ENCODE measurements around the gene ATP1A2.

Gene ATP1A2

GRCh38 chr1:160115545-160116282, at the start of gene ATP1A2:
Gene ATP1A2 (plus strand): TSS chr1:160115759. CDS start chr1:160115862, 103 bp downstream.
- in situ Hi-C loops (cut with MboI; ENCODE audit: low pct_unique_long_range_greater_than_20kb, low sequenced_read_pairs) = no loop called here
- no peak for DNase-seq

- no peak for DNase-seq
- in situ Hi-C loops (cut with MboI; ENCODE audit: low pct_unique_long_range_greater_than_20kb, low sequenced_read_pairs) = no loop called here
These were observed 48.5 kb upstream of the ATP1A2 start for GRCh38 chr1:160066829-160067745.

DNA sequence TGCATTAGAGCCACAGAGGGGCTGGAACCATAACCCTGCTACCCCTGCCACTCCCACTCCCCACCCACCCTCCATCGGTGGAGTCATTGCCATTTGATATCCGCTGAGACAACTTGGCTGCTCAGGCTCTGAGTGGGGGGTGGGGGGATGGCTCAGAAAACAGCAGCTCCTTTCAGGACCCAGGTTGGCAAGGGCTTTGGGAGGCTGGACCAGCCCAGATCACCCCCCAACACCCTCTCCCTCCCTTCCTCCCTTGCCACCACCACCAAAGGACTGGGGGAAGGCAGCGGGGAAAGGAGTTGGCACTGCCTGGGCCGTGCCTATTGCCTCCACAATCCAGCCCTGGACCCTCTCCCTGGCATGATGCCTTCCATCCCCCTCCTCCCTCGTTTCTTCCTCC, 47.3 kb upstream of the ATP1A2 start:
- in situ Hi-C loops (cut with MboI; ENCODE audit: low pct_unique_long_range_greater_than_20kb, low sequenced_read_pairs) = no loop called here
- DNase-seq = no peak

GRCh38 chr1:160069460-160070231, 45.9 kb upstream of the ATP1A2 start, which contains the start of gene KCNJ10:
Gene KCNJ10 (minus strand): TSS chr1:160070160. CDS start chr1:160042532, 27,628 bp downstream.
- no peak for DNase-seq
- in situ Hi-C loops (cut with MboI; ENCODE audit: low pct_unique_long_range_greater_than_20kb, low sequenced_read_pairs) = no loop called here

GRCh38 chr1:160070243-160071163, 45.1 kb upstream of the ATP1A2 start:
- DNase-seq = peak; percentile 48

GRCh38 chr1:160071289-160071688, 44.3 kb upstream of the ATP1A2 start:
- in situ Hi-C loops (cut with MboI; ENCODE audit: low pct_unique_long_range_greater_than_20kb, low sequenced_read_pairs) = no loop called here
- no peak for DNase-seq

More at GRCh38 chr1:160070243-160071163, 45.1 kb upstream of the ATP1A2 start:
- in situ Hi-C loops (cut with MboI; ENCODE audit: low pct_unique_long_range_greater_than_20kb, low sequenced_read_pairs) = no loop called here

DNA sequence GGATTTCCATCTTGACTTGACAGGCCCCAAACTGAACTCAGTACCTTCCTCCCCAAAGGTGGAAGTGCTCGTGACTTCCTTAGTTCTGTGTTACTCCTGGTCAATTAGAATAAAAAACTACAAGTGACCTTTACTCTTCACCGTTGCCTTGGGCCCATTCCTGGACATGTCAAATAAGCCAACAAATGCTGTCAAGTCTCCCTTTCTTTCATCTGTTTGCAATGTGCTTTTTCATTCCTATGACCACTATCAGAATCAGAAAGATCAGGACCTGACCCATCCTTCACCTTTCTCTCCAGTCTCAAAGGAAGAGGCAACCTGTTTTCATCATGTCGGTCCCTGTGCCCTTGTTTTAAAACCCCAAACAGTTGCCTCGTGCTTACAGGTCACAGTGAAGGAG, 40.7 kb upstream of the ATP1A2 start:
- no peak for DNase-seq
- in situ Hi-C loops (cut with MboI; ENCODE audit: low pct_unique_long_range_greater_than_20kb, low sequenced_read_pairs) = no loop called here

- in situ Hi-C loops (cut with MboI; ENCODE audit: low pct_unique_long_range_greater_than_20kb, low sequenced_read_pairs) = no loop called here
These were observed 39.7 kb upstream of the ATP1A2 start for GRCh38 chr1:160075836-160076235.

GRCh38 chr1:160076295-160076694, 39.3 kb upstream of the ATP1A2 start:
- DNase-seq = no peak
- in situ Hi-C loops (cut with MboI; ENCODE audit: low pct_unique_long_range_greater_than_20kb, low sequenced_read_pairs) = no loop called here

More at GRCh38 chr1:160075836-160076235, 39.7 kb upstream of the ATP1A2 start:
- no peak for DNase-seq

GRCh38 chr1:160077486-160077885, 38.1 kb upstream of the ATP1A2 start:
- DNase-seq = no peak
- in situ Hi-C loops (cut with MboI; ENCODE audit: low pct_unique_long_range_greater_than_20kb, low sequenced_read_pairs) = no loop called here

- DNase-seq = peak; percentile 82
These were observed 36.9 kb upstream of the ATP1A2 start for GRCh38 chr1:160078512-160079195.

DNA sequence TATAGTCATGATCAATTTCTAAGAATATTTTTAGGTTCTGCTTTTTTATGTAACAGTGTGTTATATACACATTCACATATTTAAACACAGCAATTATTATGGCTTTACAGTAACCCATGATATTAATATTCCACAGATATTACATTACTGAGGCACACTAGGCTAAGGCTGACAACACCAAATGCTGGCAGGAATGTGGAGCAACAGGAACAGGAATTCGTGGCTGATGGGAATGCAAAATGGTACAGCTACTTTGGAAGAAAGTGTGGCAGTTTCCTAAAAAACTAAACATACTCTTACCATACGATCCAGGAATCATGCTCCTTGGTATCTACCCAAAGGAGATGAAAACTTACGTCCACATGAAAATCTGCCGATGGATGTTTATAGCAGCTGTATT, 36.1 kb upstream of the ATP1A2 start:
- DNase-seq = no peak
- in situ Hi-C loops (cut with MboI; ENCODE audit: low pct_unique_long_range_greater_than_20kb, low sequenced_read_pairs) = no loop called here

More at GRCh38 chr1:160078512-160079195, 36.9 kb upstream of the ATP1A2 start:
- in situ Hi-C loops (cut with MboI; ENCODE audit: low pct_unique_long_range_greater_than_20kb, low sequenced_read_pairs) = no loop called here

DNA sequence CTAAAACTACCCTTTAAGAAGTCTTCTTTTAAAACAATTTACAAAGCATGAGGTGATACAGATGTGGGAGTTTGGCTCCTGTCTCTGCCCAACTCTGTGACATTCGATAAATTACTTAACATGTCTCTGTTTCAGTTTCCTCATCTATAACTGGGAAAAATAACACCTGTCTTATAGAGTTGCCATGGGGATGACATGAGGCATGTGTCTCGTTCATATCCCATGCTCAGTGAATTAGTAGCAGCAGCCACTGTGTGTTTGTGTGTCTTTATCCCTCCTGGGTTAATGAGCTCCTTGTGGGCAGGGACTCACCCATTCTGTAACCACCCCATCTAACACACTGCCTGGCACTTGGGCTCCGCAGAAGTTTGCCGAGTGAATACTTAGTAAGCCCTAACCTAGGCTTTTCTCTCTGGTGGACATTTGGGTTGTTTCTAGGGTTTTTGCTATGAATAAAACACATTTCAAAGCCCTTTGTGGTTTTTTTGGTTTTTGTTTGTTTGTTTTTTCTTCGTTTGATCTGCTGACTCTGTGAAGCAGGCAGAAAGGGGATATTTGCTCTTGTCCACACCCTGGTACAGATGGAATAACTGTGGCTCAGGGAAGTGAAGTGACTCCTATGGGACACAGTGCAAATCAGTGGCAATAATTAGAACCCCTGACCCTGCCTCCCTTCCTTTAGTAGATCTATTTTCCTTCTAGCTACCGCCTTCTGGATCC, 35.0 kb upstream of the ATP1A2 start:
- in situ Hi-C loops (cut with MboI; ENCODE audit: low pct_unique_long_range_greater_than_20kb, low sequenced_read_pairs) = no loop called here
- no peak for DNase-seq

GRCh38 chr1:160081261-160081936, 34.2 kb upstream of the ATP1A2 start, which contains the start of gene KCNJ9:
Gene KCNJ9 (plus strand): TSS chr1:160081538. CDS start chr1:160084031, 2,493 bp downstream.
- DNase-seq = no peak
- in situ Hi-C loops (cut with MboI; ENCODE audit: low pct_unique_long_range_greater_than_20kb, low sequenced_read_pairs) = no loop called here

DNA sequence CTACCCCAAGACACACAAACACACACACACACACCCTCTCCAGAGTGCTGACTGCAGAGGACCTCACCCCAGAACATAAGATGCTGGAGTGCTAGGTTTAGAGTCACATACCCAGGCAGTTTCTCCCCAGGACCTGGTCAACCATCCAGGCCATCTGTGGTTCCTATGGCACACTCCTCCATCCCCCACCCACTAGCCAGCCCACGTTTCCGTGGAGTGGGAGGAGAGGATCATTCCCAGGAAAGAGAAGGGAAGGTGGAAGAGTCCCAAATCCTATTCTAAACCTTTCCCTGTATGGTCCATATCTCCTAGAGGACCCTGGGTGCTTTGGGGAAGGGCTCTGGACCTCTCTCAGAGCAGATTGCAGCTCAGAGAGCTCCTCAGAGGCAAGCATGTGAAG, 33.1 kb upstream of the ATP1A2 start:
- in situ Hi-C loops (cut with MboI; ENCODE audit: low pct_unique_long_range_greater_than_20kb, low sequenced_read_pairs) = no loop called here
- no peak for DNase-seq

DNA sequence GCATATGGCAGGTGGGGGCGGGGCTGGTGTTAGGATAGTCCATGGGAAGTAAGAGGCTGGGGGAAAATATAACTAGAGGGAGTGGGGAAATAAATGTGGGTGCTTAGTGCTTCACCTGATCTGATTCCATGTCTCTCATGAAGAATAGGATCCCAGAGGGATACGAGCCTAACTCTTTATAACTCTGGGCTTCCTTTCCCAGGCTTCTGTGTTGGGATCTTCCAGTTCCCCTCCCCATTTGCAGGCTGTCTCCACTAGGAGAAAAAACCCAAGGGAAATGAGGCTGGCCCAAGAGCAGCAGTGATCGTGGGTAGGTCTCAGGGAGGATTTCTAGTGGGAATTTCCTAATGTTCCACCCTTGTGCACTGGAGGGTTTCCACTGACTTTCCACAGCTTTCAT, 32.6 kb upstream of the ATP1A2 start:
- no peak for DNase-seq
- in situ Hi-C loops (cut with MboI; ENCODE audit: low pct_unique_long_range_greater_than_20kb, low sequenced_read_pairs) = no loop called here

All from KBM-7 (cell line).